ENCODE results near the gene PRELID3B.
A peak's percentile ranks its signal among the peaks of the same experiment; 100 is the strongest.

- peak; percentile 31 for TF ChIP-seq CTCF (IDR thresholded peaks at IDR 0.05; ENCODE audit: low read depth, low read length, poor library complexity, severe bottlenecking)
- TF ChIP-seq EZH2phosphoT487 (IDR thresholded peaks at IDR 0.05; ENCODE audit: borderline replicate concordance, low read length), result no peak
Observed at GRCh38 chr20:59082077-59082740, 39.6 kb upstream of the PRELID3B start.

Data from DOHH2 (cell line).